ENCODE measurements around the gene RNF17. TPM values are rescaled to one million over a fixed set of nuclear protein-coding genes. Genes with fewer than 3 reads are reported as not detected.
"Not testable (repeated sequence)": the region's sequence is repeated elsewhere in the genome, so short reads cannot be mapped to it uniquely, and the experiment has no call there.

RNF17 gene
- not detected in 2 replicates for total RNA-seq

- DNase-seq (ENCODE audit: low read depth, low spot score) = no peak
Measured at GRCh38 chr13:24763596-24764275, at the start of gene RNF17. Gene RNF17 (plus strand): TSS chr13:24764169. CDS start chr13:24764204, 35 bp downstream.

GRCh38 chr13:24716011-24716410, 48.0 kb upstream of the RNF17 start:
- no peak for DNase-seq (ENCODE audit: low read depth, low spot score)

- no peak for DNase-seq (ENCODE audit: low read depth, low spot score)
Measured at GRCh38 chr13:24716446-24716845, 47.5 kb upstream of the RNF17 start.

- DNase-seq (ENCODE audit: low read depth, low spot score) = no peak
Measured at GRCh38 chr13:24717217-24717616, 46.8 kb upstream of the RNF17 start.

- no peak for DNase-seq (ENCODE audit: low read depth, low spot score)
Measured at GRCh38 chr13:24718192-24718965, 45.6 kb upstream of the RNF17 start.

GRCh38 chr13:24719139-24719538, 44.8 kb upstream of the RNF17 start:
- DNase-seq (ENCODE audit: low read depth, low spot score) = no peak

GRCh38 chr13:24723206-24723605, 40.8 kb upstream of the RNF17 start:
- no peak for DNase-seq (ENCODE audit: low read depth, low spot score)

GRCh38 chr13:24724714-24725113, 39.3 kb upstream of the RNF17 start:
- DNase-seq (ENCODE audit: low read depth, low spot score) = no peak

- DNase-seq (ENCODE audit: low read depth, low spot score) = no peak
Measured at GRCh38 chr13:24725379-24725778, 38.6 kb upstream of the RNF17 start.

- DNase-seq (ENCODE audit: low read depth, low spot score) = peak; percentile 61
Measured at GRCh38 chr13:24727731-24728601, 36.0 kb upstream of the RNF17 start.

GRCh38 chr13:24730873-24731567, 32.9 kb upstream of the RNF17 start:
- DNase-seq (ENCODE audit: low read depth, low spot score) = not testable (repeated sequence)

- DNase-seq (ENCODE audit: low read depth, low spot score) = no peak
Measured at GRCh38 chr13:24734950-24735349, 29.0 kb upstream of the RNF17 start.

GRCh38 chr13:24737042-24737441, 26.9 kb upstream of the RNF17 start:
- no peak for DNase-seq (ENCODE audit: low read depth, low spot score)

- no peak for DNase-seq (ENCODE audit: low read depth, low spot score)
Measured at GRCh38 chr13:24738366-24738847, 25.6 kb upstream of the RNF17 start.

GRCh38 chr13:24740014-24740890, 23.7 kb upstream of the RNF17 start:
- DNase-seq (ENCODE audit: low read depth, low spot score) = no peak

GRCh38 chr13:24741016-24741662, 22.8 kb upstream of the RNF17 start:
- DNase-seq (ENCODE audit: low read depth, low spot score) = no peak

- DNase-seq (ENCODE audit: low read depth, low spot score) = no peak
Measured at GRCh38 chr13:24741791-24742190, 22.2 kb upstream of the RNF17 start.

GRCh38 chr13:24742294-24742693, 21.7 kb upstream of the RNF17 start:
- DNase-seq (ENCODE audit: low read depth, low spot score) = no peak

GRCh38 chr13:24742977-24743376, 21.0 kb upstream of the RNF17 start:
- DNase-seq (ENCODE audit: low read depth, low spot score) = no peak

- DNase-seq (ENCODE audit: low read depth, low spot score) = no peak
Measured at GRCh38 chr13:24744247-24744646, 19.7 kb upstream of the RNF17 start.
